VCaP (cell line): ENCODE measurements around the gene BOD1L2.

Source experiments
- H3K27ac ChIP-seq: fragments of 450-650 bp; 2 replicates; pipeline ENCODE4 v1.5.1; 2017
- CTCF ChIP-seq: fragments of 450-650 bp; conservative IDR thresholded peaks from 2 replicates; pipeline ENCODE4 v1.5.1; 2017; ENCODE audit warnings: mild to moderate bottlenecking, moderate library complexity

Gene BOD1L2

DNA sequence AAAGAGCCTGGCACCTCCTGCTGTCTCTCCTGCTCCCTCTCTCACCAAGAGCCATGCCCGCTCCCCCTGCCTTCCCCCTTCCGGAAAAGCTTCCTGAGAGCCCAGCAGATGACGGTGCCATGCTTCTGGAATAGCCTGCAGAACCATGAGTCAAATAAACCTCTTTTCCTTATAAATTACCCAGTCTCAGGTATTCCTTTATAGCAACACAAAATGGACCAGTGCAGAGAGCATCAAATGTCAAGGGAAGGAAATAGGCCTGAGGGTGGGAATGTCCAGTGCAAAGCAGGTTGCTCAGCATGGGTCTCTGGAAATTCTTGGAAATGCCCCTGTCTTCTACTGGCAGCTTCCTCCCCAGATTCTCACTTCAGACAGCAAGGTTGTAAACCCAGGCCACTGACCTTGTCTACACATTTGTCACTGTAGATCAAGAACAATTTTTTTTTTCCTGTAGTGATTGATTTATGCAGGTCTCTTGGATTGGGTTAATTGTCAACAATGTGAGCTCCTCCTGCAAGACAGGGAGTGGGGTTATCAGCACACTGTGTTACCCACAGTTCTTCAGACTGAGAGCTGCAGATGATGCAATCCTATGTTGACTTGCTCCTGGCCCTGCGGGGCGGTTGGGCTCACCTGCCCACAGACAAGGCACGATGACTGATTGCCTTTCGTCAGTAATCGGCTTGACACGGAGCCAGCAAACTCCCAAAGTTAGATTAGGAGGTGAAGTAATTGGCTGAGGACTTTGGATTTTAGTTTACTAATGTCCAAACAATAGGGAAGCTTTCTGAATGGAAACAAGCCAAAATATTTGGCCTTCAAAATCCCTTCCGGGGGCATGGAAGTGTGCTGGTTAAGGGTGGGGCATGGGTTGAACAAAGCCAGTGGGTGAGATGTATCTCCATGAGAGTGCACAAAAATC is 5.4 kb upstream of the BOD1L2 start:
- no peak overlapping the region for H3K27ac ChIP-seq
- TF ChIP-seq CTCF = no peak

- no peak overlapping the region for H3K27ac ChIP-seq
- TF ChIP-seq CTCF = no peak
Measured at GRCh38 chr18:57142324-57142723, 4.6 kb upstream of the BOD1L2 start.

- no peak for TF ChIP-seq CTCF
- no peak overlapping the region for H3K27ac ChIP-seq
Measured at GRCh38 chr18:57143265-57143664, 3.6 kb upstream of the BOD1L2 start.

DNA sequence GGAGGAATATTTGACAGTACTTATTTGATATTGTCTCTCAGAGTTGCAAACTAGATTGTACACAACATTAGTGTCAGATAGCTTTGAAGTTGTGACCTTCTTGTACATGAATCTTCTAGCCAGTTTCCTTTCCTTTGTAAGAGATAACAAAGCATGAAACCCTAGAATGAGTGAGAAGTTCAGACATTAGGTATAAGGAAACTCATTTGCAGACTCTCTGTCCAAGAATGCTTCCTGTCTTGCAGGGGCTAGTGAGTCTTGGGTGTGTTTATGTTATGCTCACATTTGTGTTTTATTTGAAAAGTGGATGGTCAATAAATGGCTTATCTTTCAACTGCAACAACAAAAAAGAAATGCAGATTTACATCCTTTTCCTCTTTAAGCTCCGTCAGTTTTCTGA is 1.4 kb downstream of the BOD1L2 start:
- no peak overlapping the region for H3K27ac ChIP-seq
- TF ChIP-seq CTCF = no peak

DNA sequence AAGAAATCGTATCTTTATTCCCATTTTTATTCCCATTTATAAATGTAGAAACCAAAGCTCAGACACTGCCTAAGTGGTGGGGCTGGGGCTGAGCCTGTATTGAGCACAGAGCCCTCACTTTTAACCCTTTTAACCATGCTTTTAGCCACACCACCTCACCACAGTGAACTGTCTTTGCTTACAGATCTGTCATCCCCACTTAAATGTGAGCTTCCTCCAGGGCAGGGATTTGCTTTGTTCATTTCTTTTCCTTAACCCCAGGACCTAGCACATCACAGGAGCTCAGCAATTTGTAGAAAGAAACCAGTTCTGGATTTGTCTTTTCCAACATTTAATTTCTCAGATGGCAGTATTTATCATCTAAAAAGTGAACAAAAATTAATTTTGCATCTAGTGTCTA is 2.2 kb downstream of the BOD1L2 start:
- no peak overlapping the region for H3K27ac ChIP-seq
- TF ChIP-seq CTCF = no peak

- no peak overlapping the region for H3K27ac ChIP-seq
- no peak for TF ChIP-seq CTCF
Measured at GRCh38 chr18:57149531-57149930, 2.6 kb downstream of the BOD1L2 start.

GRCh38 chr18:57150081-57150480 is 3.2 kb downstream of the BOD1L2 start:
- H3K27ac ChIP-seq = peak overlapping the region; percentile 35; the same call in 1 of the 2 replicates

More at GRCh38 chr18:57150081-57150480, 3.2 kb downstream of the BOD1L2 start:
- no peak for TF ChIP-seq CTCF
